Measurements from ENCODE around the gene CATSPER1.

CATSPER1 gene

DNA sequence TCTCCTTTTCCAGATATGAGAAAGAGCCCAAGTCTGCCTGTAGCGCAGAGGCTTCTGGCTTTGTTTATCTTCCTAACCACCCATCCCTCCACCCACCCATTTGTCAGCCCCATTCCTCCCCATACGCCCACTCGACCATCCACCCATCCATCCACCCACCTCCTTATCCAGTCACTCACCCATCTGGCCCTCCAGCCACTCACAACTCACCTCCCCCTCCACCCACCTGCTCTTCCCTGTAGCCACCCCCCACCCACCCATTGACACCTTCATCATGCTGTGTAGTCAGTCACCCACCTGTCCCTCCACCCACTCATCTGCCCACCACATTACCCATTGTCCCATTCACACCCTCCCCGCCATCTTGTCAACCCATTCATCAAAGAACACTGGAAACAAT lies 9.0 kb downstream of the CATSPER1 start:
- Histone ChIP-seq H3K27me3 (ENCODE audit: insufficient read depth, low read length, poor library complexity) (no peaks in the 10 kb centered on the region), H2AFZ (ENCODE audit: low read depth, low read length) (no peak overlapping the region), H3K79me2 (ENCODE audit: insufficient read depth, low read length) (no peaks in the 10 kb centered on the region), H3K4me3 (ENCODE audit: low read depth in 1 of 2, low read length in 2 of 2) (no peak overlapping the region), H3K4me2 (ENCODE audit: insufficient read depth, low read length) (no peak overlapping the region), H4K20me1 (ENCODE audit: insufficient read depth, low read length) (peaks cover 3% of the 10 kb centered on the region; the same call in 1 of the 2 replicates), H3K9me3 (ENCODE audit: insufficient read depth, low read length, severe bottlenecking) (no peaks in the 10 kb centered on the region), H3K36me3 (ENCODE audit: insufficient read depth, low read length) (no peaks in the 10 kb centered on the region), H3K4me1 (ENCODE audit: insufficient read depth, low read length) (peaks cover 3% of the 10 kb centered on the region), H3K27ac (ENCODE audit: low read length) (no peak overlapping the region), H3K9ac (ENCODE audit: low read depth, low read length) (no peak overlapping the region)
- ATAC-seq (ENCODE audit: insufficient read depth, low read depth) (no peak), DNase-seq (no peak)
- TF ChIP-seq EZH2 (IDR thresholded peaks at IDR 0.05; ENCODE audit: borderline replicate concordance, low read depth, low read length, severe bottlenecking): no peak
- TF ChIP-seq, protein P1, sequence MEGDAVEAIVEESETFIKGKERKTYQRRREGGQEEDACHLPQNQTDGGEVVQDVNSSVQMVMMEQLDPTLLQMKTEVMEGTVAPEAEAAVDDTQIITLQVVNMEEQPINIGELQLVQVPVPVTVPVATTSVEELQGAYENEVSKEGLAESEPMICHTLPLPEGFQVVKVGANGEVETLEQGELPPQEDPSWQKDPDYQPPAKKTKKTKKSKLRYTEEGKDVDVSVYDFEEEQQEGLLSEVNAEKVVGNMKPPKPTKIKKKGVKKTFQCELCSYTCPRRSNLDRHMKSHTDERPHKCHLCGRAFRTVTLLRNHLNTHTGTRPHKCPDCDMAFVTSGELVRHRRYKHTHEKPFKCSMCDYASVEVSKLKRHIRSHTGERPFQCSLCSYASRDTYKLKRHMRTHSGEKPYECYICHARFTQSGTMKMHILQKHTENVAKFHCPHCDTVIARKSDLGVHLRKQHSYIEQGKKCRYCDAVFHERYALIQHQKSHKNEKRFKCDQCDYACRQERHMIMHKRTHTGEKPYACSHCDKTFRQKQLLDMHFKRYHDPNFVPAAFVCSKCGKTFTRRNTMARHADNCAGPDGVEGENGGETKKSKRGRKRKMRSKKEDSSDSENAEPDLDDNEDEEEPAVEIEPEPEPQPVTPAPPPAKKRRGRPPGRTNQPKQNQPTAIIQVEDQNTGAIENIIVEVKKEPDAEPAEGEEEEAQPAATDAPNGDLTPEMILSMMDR (IDR thresholded peaks at IDR 0.05; ENCODE audit: borderline replicate concordance, extremely low read depth, low read length, poor library complexity, severe bottlenecking): no peak

DNA sequence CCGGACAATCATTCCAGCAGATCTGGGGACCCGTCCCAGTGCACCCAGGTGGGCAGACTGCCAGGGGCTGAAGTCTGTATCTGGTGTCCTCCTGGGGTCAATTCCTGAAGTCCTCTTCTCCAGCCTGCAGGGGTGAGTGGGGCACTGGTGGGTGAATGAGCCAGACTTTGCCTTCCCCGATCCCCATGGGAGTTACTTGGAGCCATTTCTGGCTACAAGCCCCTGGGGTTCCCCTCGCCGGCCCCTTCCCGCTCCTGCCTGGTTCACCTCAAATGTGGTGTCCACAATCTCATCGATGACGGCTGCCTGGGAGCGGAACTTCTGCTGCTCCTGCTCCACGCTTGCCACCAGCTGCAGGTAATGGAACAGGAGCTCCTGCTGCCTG lies 9.5 kb downstream of the CATSPER1 start:
- Histone ChIP-seq H3K27ac (ENCODE audit: low read length) (no peak overlapping the region), H3K79me2 (ENCODE audit: insufficient read depth, low read length) (no peaks in the 10 kb centered on the region), H3K4me1 (ENCODE audit: insufficient read depth, low read length) (no peaks in the 10 kb centered on the region), H3K36me3 (ENCODE audit: insufficient read depth, low read length) (no peaks in the 10 kb centered on the region), H4K20me1 (ENCODE audit: insufficient read depth, low read length) (peaks cover 3% of the 10 kb centered on the region; the same call in 1 of the 2 replicates), H2AFZ (ENCODE audit: low read depth, low read length) (no peak overlapping the region), H3K9ac (ENCODE audit: low read depth, low read length) (no peak overlapping the region), H3K4me3 (ENCODE audit: low read depth in 1 of 2, low read length in 2 of 2) (no peak overlapping the region), H3K4me2 (ENCODE audit: insufficient read depth, low read length) (no peak overlapping the region), H3K27me3 (ENCODE audit: insufficient read depth, low read length, poor library complexity) (no peaks in the 10 kb centered on the region), H3K9me3 (ENCODE audit: insufficient read depth, low read length, severe bottlenecking) (no peaks in the 10 kb centered on the region)
- DNase-seq (no peak), ATAC-seq (ENCODE audit: insufficient read depth, low read depth) (no peak)
- no peak for TF ChIP-seq EZH2 (IDR thresholded peaks at IDR 0.05; ENCODE audit: borderline replicate concordance, low read depth, low read length, severe bottlenecking)
- TF ChIP-seq, protein P1 (IDR thresholded peaks at IDR 0.05; ENCODE audit: borderline replicate concordance, extremely low read depth, low read length, poor library complexity, severe bottlenecking): no peak

DNA sequence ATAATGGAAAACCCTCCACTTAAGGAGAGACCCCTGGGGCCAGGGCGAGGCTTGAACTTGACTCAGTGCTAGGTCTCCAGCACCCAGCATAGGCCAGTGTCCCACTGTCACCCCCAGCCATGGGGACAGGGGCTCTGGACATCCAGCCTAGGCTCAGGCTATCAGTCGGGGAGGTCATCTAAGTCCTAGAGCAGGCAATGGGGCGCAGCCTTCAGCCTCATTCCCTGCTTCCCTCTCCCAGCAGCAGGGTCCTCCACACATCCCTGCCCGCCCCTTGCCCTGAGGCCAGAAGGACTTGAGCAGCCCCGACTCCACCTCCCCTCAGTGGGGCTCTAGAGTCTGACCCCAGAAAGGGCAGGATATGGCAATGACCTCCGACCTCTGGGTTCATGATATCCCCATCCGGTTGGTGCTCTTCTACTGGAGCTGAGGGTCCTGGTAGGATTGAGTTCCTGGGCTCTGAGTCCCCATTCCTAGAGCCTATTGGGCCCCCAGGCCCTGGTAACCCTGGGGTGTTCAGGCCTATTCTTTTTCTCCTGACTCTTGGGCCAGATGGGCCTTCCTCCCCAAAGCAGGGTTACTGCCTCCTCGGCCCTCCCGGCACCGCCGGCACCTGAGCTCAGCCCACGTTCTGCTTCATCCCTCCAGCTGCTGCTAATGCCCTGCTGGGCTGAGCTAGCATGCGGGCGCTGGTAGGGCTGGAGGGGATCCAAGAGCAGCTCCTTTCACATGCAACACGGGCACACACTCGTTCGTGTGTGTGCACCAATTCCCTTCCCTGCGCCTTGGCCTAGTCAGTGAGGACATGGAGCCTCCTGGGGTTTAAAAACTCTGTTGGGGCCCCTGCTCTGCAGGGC lies 10.1 kb downstream of the CATSPER1 start:
- H2AFZ ChIP-seq (ENCODE audit: low read depth, low read length): no peak overlapping the region
- H3K36me3 ChIP-seq (ENCODE audit: insufficient read depth, low read length): no peaks in the 10 kb centered on the region
- H3K9ac ChIP-seq (ENCODE audit: low read depth, low read length): no peak overlapping the region
- no peak for DNase-seq
- no peaks in the 10 kb centered on the region for H3K79me2 ChIP-seq (ENCODE audit: insufficient read depth, low read length)
- H3K27me3 ChIP-seq (ENCODE audit: insufficient read depth, low read length, poor library complexity): no peaks in the 10 kb centered on the region
- no peak overlapping the region for H3K27ac ChIP-seq (ENCODE audit: low read length)
- no peak overlapping the region for H3K4me2 ChIP-seq (ENCODE audit: insufficient read depth, low read length)
- H3K4me1 ChIP-seq (ENCODE audit: insufficient read depth, low read length): no peaks in the 10 kb centered on the region
- no peak for ATAC-seq (ENCODE audit: insufficient read depth, low read depth)
- H4K20me1 ChIP-seq (ENCODE audit: insufficient read depth, low read length): peaks cover 3% of the 10 kb centered on the region; the same call in 1 of the 2 replicates
- H3K9me3 ChIP-seq (ENCODE audit: insufficient read depth, low read length, severe bottlenecking): no peaks in the 10 kb centered on the region
- H3K4me3 ChIP-seq (ENCODE audit: low read depth in 1 of 2, low read length in 2 of 2): no peak overlapping the region
- TF ChIP-seq EZH2 (IDR thresholded peaks at IDR 0.05; ENCODE audit: borderline replicate concordance, low read depth, low read length, severe bottlenecking): no peak
- TF ChIP-seq, protein P1 (IDR thresholded peaks at IDR 0.05; ENCODE audit: borderline replicate concordance, extremely low read depth, low read length, poor library complexity, severe bottlenecking): no peak

All from DND-41 (cell line).